Retina (tissue), 1 donor: ENCODE results near the gene ERCC4.

Experiments used
- DNase-seq: peaks from one replicate; pipeline ENCODE4 v3.0.0-alpha.2; 2016

ERCC4 gene

DNA sequence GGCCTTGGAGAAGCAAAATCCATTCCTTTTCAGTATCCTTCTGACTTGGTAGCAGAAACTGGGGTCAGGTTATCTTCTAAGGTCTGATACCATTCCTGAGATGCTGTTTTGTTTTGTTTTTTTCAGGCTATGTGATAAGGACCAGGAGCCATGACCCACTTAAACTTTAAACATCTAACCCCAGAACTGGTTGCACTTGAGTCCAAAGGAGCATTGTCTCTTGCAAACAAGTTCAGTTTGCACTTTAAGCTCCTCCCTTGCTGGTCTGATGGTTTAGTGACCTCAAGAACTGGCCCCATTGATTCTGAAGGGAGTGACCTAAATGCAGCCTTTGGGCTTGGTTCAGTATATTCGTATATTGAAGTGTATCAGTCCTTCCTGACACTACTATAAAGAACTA, 75.2 kb downstream of the ERCC4 start:
- no peak for DNase-seq

DNA sequence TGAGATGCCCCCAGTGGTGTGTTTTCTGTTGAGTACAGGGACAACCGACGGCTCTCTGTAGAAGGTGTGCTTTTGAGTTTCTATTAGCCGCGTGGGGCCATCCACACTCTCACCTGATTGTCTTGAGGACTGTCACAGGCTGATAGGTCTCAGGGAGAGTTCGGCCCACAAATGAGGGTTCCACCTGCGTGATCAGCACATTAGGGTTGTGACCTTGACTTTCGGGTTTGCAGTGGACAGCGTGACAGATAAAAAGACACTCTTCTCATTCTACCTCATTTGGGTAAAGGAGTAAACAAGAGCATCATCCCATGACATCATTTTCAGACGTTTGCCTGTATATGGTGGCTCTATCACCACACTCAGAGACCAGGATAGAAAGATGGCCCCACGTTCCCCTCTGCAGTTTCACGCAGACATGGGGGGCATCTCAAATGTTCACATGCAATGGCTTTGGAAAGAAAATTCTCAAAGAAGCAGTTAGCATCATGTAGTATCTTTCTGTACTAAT, 76.9 kb downstream of the ERCC4 start:
- DNase-seq = no peak

DNA sequence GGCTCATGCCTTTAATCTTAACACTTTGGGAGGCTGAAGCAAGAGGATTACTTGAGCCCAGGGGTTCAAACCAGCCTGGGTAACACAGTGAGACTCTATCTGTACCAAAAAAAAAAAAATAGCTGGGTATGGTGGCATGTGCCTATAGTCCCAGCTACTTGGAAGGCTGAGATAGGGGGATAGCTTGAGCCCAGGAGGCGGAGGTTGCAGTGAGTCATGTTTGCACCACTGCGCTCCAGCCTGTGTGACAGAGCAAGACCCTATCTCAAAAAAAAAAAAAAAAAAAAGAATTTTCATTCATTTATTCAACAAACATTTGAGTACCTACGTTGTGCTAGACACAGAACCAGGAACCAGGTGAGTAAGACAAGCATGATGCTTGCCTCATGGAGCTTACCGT, 77.6 kb downstream of the ERCC4 start:
- DNase-seq = no peak

DNA sequence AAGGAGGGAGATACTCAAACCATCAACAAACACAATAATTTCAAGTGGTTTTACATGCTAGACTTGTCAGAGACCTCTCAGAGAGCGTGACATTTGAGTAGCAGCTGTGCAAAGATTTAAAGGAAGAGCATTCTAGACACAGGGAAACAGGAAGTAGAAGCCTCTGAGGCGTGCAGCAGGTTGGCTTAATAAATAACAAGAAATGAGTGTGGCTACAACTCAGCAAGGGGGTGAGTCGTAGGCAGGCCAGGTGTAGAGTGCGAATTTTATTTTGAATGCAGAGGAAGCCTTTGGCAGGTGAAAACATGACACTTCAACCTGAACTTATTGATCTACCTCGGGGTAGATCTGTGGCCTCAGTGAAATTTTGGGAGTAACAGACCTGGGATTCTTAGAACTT, 78.0 kb downstream of the ERCC4 start:
- no peak for DNase-seq

DNA sequence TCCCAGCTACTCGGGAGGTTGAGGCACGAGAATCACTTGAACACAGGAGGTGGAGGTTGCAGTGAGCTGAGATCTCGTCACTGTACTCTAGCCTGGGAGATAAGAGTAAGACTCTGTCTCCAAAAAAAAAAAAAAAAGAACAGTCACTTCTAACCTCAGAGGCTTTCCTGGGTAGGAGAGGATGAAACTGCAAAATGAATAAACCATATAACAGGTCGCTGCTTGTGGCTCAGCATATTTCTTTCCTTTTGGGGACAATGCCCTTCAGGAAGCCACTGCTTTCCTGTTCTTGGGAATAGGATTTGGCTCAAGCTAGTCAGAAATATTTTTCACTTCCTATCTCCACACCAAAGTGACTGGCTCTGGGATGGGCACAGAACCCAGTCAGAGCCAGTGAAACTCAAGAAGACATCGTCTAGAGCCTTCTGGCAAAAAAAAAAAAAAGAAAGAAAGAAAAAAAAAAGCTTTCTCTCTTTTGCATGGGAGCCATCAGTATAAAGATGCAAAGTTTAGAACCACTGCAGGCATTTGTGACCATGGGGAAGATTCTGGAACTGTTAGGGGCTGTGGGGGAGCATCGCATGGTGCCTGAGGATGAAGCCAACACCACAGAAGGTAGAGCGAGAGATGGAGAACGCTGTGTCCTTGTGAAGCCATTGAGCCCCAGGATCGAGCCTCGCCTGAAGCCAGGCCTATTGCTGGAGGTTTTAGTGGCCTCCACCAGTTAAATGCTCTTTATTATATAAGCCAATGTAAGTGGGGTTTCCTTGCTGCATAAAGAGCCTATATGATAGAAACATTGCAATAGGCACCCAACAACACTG, 79.3 kb downstream of the ERCC4 start:
- no peak for DNase-seq

DNA sequence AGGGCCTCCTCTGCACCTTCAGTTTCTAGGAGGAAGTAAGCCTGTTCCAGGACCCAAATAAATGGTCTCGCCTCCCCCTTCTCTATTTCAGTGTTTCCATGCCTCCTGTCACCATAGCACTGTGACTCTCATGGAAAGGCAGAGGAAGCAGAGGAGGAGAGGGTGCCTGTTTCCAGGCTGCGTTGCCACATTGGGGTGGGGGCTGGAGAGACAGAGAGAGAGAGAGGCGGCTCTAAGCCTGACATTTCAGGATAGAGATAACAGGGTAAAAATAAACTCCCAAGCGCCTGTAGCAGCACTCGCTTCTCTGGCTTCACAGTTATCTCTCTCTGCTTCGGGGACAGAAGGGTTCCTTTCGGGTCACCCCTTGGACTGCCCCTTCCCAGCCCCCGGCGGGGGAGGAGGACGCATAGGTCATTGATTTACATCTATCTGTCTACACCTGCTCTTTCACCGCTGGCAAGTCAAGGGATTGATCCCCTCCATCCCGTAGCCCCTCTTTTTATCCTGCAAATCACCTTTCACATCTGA, 80.0 kb downstream of the ERCC4 start:
- DNase-seq = no peak

DNA sequence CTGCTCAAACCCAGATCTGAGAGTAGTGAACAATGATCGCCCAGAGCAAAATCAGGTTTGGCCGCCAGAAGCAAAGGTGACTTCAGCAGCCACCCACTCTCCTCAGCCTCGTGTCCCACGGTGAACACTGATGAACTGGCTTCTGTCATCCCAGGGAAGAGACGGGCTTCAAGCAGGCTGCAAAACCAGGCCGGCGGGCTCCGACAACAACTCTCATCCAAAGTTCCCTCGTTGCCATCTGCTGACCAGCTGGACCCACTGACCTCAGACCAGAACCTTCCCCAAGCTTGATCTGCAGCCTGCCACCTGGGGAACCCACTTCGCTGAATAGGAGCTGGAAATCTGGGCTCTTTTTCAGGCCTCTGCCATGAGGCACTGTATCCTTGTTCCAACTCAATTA, 81.6 kb downstream of the ERCC4 start:
- DNase-seq = no peak
